KOPT-K1 (cell line): ENCODE measurements around the gene ZBTB7B.

Experiments used
- H3K27ac ChIP-seq: fragments of 200-600 bp; sonication (generic); 2 replicates; pipeline ENCODE4 v1.5.1; 2016; ENCODE audit warnings: antibody characterized with exemption, mild to moderate bottlenecking, low read depth, low read length; ENCODE audit not compliant: poor library complexity, severe bottlenecking
- H3K36me3 ChIP-seq: fragments of 200-600 bp; sonication (generic); 2 replicates; pipeline ENCODE4 v1.5.1; 2017; ENCODE audit warnings: antibody characterized with exemption, mild to moderate bottlenecking, low read length, moderate library complexity; ENCODE audit not compliant: insufficient read depth
- H3K9me3 ChIP-seq: fragments of 200-600 bp; sonication (generic); 2 replicates; pipeline ENCODE4 v1.5.1; 2017; ENCODE audit warnings: antibody characterized with exemption, low read length, mild to moderate bottlenecking; ENCODE audit not compliant: insufficient read depth, poor library complexity, severe bottlenecking

Gene ZBTB7B

DNA sequence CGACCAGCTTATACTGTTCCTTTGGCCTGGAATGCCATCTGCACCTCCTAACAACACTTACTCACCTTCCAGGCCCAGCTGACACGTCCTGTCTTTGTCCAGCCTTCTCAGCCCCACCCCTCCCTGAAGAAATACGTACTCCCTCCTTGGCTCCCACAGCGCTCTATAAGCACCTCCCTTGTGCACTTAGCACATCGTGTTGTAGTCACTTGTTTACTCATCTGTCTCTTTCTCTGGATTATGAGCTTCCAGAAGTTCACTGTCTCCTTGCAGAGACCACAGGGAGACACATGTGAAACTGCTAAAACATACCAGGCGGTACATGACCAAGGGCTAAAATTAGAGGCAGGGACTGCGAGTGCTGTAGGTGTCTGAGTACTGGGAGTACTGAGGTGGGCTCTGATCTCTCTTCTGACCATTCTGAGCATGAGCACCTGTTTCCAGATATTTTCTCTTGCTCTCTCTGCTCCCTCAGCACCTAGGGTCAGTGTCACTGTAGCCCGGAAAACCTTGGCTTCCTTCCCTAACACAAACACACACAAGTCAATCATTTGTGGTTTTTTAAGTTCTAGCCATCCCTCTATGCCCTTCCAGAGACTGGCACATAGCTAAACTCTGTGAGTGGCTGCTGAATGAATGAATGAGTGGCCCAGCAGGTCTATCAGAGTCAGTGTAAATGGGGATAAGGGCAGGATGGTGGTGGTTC, 36.2 kb downstream of the ZBTB7B start:
- Histone ChIP-seq H3K27ac (no peak overlapping the region), H3K36me3 (no peaks in the 10 kb centered on the region), H3K9me3 (no peaks in the 10 kb centered on the region)

DNA sequence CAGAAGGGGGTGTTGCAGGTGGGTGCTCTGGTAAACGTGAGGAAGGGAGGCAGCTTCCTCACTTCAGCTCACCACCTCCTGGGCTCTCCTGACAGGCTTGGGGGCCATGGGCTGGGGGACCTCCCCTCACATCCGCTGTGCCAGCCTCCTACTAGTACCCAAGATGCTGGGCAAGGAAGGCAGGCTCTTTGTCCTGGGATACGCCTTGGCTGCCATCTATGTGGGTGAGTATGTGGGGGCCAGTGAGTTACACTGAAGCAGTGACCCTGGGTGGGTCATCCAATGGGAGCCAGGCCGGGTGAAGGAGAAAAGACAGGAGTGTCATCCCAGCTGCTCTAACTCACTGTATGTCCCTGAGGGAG, 36.7 kb downstream of the ZBTB7B start:
- Histone ChIP-seq H3K27ac (no peak overlapping the region), H3K36me3 (no peaks in the 10 kb centered on the region), H3K9me3 (no peaks in the 10 kb centered on the region)

DNA sequence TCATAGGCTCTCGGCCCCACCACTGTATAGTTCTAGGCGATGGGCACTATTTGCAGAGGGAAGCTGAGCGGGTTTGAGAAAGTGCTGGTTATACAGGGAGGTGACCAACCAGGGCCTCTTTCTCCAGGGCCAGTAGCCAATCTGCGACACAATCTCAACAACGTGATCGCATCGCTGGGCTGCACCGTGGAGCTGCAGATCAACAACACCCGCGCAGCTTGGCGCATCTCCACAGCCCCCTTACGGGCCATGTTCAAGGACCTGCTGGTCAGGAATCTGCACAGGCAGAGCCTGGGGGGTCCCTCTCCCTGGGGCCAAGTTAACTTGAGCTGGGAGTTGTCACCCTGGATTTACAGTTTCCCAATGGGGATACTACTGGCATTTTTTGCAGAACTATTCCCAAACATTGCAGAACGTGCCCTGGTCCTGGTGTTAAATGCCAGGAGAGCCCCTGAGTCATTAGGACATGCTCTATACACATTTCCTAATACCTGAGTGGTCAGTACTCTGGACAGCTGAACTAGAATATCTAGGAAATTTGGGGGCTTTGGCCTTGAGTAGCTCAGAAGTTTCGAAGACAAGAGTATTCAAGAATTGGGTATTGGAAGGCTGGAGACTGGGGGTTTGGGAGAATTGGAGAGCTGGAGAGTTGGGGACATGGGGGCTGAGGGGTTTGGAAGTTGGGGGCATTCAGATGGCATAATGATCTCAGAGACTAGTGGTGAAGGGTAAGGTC, 37.9 kb downstream of the ZBTB7B start:
- Histone ChIP-seq H3K9me3 (no peaks in the 10 kb centered on the region), H3K27ac (no peak overlapping the region), H3K36me3 (no peaks in the 10 kb centered on the region)

DNA sequence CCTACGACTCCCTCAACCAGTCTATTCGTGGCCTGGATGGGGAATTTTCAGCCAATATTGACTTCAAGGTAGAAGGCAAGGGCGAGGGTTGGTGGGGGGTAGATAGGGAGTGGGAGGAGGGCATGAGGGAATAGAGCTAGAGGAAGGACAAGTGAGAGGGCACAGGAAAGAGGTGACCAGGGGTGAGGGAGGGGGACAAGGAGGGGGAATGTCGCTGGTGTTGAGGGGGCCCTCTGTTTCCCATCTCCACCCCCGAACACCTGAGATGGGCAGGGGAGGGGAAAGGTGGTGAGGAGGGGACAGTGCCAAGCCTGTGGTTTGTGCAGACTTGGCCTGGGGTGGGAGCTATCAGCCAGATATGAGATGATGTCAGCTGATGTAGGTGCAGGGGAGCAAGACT, 40.2 kb downstream of the ZBTB7B start:
- no peak overlapping the region for H3K27ac ChIP-seq
- no peaks in the 10 kb centered on the region for H3K36me3 ChIP-seq
- H3K9me3 ChIP-seq = no peaks in the 10 kb centered on the region

DNA sequence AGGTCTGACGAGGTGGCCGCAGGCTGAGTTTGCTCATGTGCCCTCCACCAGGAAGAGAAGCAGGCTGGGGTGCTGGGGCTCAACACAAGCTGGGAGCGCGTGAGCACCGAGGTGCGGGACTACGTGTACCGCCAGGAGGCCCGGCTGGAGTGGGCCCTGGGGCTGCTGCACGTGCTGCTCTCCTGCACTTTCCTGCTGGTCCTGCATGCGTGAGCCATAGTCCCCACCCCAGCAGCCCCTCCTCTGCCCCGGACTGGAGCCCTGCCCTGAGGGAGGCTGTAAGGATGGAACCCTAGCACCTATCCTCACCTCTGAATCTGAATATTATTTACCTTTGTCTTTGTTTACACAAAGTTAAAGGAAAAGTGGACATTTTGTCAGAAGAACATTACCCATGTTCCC, 40.7 kb downstream of the ZBTB7B start:
- H3K36me3 ChIP-seq = no peaks in the 10 kb centered on the region
- no peak overlapping the region for H3K27ac ChIP-seq
- no peaks in the 10 kb centered on the region for H3K9me3 ChIP-seq

DNA sequence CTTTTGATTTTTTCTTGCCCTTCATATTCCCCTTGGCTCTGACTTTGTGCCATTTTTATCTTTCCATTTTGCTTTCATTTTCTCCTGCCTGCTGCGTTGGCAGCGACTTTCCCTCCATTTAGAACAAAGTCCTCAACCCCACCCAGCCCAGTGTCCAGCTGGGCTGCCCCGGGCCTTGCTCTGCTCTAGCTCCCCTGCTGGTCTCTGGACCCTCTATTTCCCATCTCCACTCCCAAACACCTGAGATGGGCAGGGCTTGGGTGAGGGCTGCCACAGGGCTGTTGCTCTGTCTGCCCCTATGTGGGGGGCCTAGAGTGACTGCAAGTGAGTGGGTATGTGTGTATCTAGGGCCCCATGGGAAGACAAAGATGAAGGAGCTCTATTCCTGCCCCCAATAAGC, 41.2 kb downstream of the ZBTB7B start:
- Histone ChIP-seq H3K9me3 (no peaks in the 10 kb centered on the region), H3K36me3 (no peaks in the 10 kb centered on the region), H3K27ac (no peak overlapping the region)

DNA sequence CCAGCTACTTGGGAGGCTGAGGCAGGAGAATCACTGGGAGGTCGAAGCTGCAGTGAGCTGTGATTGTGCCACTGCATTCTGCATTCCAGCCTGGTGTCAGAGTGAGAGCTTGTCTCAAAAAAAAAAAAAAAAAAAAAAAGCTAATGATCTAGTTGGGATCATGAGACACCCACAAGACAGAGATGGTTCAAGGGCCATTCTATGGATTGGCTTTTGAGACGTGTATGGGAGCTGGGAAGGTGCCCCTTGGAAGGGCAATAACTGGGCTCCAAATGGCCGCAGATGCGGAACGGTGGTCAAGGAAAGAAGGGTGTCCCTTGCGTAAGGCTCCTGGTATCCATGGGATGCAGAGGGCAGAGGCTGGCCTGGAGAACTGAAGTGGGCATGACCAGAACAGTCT, 41.8 kb downstream of the ZBTB7B start:
- Histone ChIP-seq H3K27ac (no peak overlapping the region), H3K36me3 (no peaks in the 10 kb centered on the region), H3K9me3 (no peaks in the 10 kb centered on the region)

DNA sequence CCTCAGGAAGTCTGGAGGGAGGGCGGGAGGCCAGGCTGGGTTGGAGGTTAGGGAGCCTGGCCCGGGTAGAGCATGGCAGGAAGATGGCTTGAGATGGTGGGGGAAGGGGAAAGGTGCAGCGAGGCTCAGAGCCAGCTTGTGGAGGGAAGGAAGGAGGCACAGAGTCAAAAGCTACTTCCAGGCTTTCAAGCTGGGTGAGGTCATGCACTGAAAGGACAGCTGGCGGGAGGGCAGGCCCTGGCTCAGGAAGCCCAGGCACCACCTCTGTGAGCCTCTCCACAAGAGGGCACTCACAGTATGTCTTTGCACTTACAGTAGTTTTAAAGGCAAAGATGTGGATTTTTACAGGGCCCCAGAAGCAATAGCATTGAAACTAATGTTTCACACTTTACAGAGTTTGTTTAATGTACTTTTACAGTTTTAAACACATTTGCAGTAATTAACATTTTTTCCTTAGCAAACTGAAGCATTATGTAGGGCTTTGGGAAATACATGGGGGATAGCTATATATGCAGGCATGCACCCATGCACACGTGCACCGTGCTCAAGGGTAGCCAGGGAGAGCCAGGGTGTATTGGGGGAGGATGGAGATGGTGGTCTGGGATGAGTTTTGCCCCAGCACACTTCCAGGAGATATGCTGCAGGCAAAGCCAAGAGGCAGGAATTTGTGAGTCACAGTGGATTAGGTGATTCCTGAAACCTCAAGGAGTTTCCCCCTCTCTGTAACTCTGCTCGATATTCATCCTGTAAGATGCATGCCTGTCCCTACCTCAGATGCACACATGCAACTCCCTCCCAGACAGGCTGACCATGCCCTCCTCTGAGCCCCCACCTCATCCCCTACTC, 42.4 kb downstream of the ZBTB7B start:
- H3K27ac ChIP-seq = no peak overlapping the region
- no peaks in the 10 kb centered on the region for H3K9me3 ChIP-seq
- no peaks in the 10 kb centered on the region for H3K36me3 ChIP-seq

DNA sequence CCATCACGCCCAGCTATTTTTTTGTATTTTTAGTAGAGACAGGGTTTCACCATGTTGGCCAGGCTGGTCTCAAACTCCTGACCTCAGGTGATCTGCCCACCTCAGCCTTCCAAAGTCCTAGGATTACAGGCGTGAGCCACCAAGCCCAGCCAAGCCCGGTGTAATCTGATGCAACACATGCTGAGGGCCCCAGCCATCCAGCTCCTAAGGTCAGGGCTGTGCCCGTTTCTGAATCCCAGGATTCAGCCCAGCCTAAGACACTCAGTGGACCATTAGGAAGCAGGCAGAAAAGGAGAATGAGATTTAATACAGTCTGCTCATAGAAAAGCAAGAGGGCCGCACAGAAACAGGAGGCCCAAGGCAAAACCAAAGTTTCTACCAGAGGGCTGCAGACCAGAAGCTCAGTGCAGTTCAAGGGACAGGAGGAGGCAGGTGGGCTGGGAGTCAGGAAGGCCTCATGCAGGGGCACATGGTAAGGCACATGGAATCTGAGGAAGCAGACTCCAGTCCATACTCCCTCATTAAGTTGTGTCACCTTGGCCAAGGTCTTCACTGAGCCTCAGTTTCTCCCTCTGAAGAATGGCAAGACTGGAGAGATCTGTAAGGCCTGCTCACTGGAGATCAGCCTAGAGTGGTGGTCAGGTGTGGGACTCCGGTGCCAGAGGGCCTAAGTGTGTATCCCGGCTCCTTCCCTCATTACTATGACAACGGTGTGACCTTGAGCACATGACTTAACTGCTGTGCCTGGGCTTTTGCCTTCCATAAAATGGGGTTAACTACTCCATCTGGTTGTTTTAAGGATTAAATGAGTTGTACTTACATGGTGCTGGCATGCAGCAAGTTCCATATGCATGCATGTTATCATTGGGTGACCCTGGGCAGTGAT, 46.1 kb downstream of the ZBTB7B start:
- H3K9me3 ChIP-seq = no peaks in the 10 kb centered on the region
- no peaks in the 10 kb centered on the region for H3K36me3 ChIP-seq
- no peak overlapping the region for H3K27ac ChIP-seq

DNA sequence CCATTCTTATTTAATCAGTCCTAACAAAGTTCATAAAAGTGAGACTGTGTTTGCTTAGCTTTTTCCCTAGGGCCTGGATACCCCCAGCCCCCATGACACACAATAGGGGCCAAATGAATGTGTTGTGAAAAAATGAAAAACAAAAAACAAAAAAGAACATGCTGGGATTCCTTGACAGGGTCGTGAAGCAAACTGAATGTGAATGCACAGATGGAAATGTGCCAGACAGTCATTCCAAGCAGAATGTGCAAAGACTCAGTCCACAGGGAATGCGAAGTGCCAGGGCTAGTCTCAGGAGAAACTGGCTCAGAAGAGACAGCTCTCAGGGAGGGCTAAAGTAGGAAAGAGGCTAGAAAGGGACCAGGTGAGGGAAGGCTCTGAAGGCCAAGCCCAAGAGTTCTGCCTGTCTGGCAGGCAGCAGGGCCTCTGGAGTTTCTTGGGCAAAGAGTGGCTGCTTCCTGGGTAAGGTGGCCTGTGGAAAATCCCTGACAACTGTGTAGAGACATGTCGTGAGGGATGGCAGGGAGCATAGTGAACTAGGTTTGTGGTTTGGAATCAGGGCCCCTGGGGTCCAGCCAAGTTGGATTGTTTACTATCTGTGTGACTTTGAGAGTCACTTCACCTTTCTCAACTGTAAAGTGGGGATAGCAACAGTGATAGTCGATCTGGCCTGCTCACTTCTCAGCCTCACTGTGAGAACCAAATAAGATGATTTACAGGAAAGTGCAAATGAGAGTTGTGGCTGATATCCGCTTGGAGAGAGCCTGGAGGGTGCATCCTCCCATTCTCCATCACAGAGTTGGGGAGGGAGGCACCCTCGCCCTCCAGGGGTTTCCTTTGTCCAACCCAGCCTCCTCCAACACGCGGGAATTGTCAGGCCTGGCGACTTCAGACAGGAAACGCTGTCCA, 47.3 kb downstream of the ZBTB7B start:
- no peaks in the 10 kb centered on the region for H3K9me3 ChIP-seq
- no peak overlapping the region for H3K27ac ChIP-seq
- no peaks in the 10 kb centered on the region for H3K36me3 ChIP-seq

DNA sequence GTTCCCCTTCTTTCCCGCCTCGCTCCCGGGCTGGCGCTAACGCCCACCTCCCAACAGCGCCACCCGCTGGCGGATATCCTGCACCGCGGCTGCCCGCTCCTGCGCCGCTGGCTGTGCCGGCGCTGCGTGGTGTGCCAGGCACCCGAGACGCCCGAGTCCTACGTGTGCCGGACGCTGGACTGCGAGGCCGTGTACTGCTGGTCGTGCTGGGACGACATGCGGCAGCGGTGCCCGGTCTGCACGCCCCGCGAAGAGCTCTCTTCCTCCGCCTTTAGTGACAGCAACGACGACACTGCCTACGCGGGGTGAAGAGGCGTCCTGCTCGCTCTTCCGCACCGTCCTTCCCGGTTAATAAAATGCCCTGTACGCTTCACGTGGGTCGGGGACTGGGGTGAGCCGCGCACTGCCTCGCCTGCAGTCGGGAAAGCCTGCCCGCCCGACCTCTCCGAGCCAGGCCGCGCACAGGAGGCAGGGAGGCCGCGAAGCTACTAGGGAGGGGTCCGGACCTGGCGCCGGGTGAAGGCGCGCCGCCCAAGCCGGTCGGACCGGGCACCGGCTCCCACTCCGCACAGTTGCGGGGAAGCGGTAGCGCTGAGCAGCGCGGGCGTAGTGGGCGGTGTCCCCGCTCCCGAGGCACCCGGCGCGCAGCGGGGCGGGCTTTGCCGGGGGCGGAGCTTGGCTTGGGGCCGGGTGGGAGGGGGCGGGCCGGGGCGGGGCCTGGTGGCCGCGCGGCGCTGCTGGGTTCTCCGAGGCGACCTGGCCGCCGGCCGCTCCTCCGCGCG, 48.1 kb downstream of the ZBTB7B start, which contains the start of gene ADAM15:
Gene ADAM15, plus strand, starts transcription at position 757 of the 782 bp plus-strand sequence. CDS start 71 bp downstream, outside the sequence.
- Histone ChIP-seq H3K9me3 (no peaks in the 10 kb centered on the region), H3K27ac (no peak within 1 kb of the TSS), H3K36me3 (no peaks in the 10 kb centered on the region)

DNA sequence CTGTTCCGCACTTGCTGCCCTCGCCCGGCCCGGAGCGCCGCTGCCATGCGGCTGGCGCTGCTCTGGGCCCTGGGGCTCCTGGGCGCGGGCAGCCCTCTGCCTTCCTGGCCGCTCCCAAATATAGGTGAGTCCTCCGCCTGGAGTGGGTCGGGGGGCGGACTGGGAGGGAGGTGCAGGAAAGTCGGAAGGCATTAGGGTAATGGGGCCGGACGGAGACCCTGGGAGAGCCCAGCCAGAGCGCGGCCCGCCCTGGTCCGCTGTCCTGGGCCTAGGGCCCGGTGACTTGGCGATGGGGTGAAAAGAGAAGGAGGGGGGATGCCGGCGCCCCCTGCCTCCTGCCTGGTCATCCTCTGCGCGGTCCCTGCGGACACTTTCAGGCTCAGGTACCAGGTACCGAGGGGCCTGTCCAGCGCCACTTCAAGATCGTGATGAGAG, 48.8 kb downstream of the ZBTB7B start:
- no peaks in the 10 kb centered on the region for H3K9me3 ChIP-seq
- H3K27ac ChIP-seq = no peak overlapping the region
- H3K36me3 ChIP-seq = no peaks in the 10 kb centered on the region

DNA sequence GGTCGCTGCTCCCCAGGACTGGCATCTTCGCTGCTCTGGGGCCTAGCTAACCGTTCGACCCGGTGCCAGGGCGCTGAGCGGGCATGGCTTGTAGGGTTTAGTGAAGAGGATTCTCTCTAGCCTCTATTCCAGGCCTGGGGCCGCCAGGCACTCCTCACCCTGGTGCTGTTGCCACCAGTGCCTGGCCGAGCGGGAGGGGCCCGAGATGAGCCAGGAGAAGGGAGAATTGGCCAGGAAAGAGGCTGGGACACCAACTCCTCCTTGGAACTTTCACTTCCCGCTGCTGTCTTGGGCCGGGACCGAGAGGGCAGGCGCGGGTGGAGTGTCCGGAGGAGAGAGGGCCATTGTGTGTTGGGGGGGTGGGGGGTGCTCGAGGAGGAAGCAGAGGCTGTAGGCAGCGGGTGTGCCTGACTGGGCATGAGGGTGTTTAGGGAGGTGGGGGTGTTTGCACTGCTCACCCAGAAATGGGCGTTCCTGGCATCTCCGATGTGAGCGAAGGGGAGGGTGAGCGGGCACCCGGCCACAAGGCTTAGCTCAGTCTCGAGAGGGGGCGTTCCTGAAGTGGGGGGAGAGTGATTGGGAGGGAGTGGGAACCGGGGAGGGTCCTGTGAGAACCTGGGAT, 49.3 kb downstream of the ZBTB7B start:
- Histone ChIP-seq H3K36me3 (no peaks in the 10 kb centered on the region), H3K9me3 (no peaks in the 10 kb centered on the region), H3K27ac (no peak overlapping the region)
